Ectodermal cell (in vitro differentiated cells): Measurements from ENCODE around the gene ERICH3. TPM values are rescaled to one million over a fixed set of nuclear protein-coding genes. Genes with fewer than 3 reads are reported as not detected.

Experiments
- H3K27ac ChIP-seq: 2 replicates; pipeline ENCODE4 v1.7.0; 2013; ENCODE audit warnings: mild to moderate bottlenecking, low read depth, low read length; ENCODE audit not compliant: insufficient read depth, poor library complexity, severe bottlenecking
- H3K27me3 ChIP-seq: 2 replicates; pipeline ENCODE4 v1.7.0; 2013; ENCODE audit warnings: mild to moderate bottlenecking, low read length; ENCODE audit not compliant: insufficient read depth, control insufficient read depth, poor library complexity, severe bottlenecking
- H3K36me3 ChIP-seq: one replicate; pipeline ENCODE4 v1.7.0; 2013; ENCODE audit warnings: low read length; ENCODE audit not compliant: control insufficient read depth, insufficient read depth
- H3K4me1 ChIP-seq: one replicate; pipeline ENCODE4 v1.7.0; 2013; ENCODE audit warnings: low read length; ENCODE audit not compliant: control insufficient read depth, insufficient read depth
- H3K4me3 ChIP-seq: 2 replicates; pipeline ENCODE4 v1.7.0; 2013; ENCODE audit warnings: low read depth, low read length, control low read depth; ENCODE audit not compliant: insufficient read depth
- H3K9me3 ChIP-seq: 2 replicates; pipeline ENCODE4 v1.7.0; 2013; ENCODE audit warnings: mild to moderate bottlenecking, low read length, moderate library complexity; ENCODE audit not compliant: control insufficient read depth
- WGBS, 2 experiments: methylation state at CpG; one replicate each; pipeline ENCODE4 v1.1.7; 2013; ENCODE audit warnings: missing lambda C conversion rate in 2 of 2; 5-methylcytosine and 5-hydroxymethylcytosine counted together
- polyA plus RNA-seq, 4 experiments: library from polyadenylated mRNA; stranded (reverse); fragments of 50-300 nt; gene quantifications; one replicate each; pipeline ENCODE4 v1.2.3, GENCODE V29; 2013

Gene ERICH3, protein sequence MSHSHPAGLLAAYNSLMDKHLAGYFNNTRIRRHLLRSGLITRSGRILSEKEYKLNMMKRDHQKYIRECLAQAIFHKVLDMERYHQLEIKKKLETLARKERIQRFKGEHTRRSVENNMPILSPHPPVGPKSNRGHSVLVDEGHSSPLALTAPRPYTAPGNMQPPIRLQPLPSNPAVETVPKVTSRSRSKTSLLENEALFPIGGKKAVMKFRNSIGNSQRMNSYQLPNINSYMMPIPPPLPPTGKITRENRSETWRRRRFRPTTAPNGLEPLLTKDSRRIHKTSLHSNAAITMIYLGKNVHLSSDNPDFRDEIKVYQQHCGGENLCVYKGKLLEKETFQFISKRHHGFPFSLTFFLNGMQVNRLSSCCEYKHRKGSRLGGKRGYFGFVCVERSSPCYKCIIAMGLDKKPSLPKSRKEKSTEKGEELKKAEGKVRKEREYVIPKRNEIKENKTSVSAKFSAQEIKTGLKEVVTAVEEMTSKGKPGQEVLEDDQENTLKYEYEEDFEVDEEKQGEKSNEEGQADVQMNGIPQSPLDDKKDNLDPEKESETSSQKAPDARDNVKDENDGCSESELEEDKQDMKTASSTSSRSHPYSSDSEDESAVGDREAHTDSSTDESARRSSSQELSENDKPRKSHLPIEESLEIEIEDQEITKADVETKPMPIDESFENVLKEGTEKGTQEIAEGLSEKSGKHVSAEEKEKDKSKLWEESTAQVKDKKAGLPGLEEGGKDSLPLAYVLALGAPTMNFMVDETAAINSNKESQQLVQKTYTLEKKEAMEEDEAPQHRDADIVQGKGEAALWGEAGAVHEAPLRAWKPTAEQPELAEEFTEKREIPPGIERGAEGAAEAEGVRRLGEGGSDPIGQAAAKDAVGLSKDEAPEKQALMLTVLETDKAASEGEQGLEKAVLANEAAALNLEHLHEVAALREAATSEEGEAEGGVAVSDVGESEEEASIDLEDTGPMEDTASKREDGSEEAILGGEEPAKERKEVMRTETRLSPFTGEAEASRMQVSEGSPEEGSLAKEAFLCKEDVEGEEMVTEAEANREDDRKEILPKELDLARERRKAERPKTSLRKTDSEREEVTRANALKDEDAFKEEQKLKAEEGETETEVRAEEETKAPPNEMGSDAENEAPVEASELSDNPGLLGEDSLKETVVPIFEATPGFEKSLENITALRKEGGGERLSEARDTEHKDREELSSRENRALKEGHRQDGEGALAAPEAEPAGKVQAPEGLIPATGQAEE (N-terminal part only)
- polyA plus RNA-seq (2013, experiment 1 of 4) = 0.07 TPM
- 0.21 TPM for polyA plus RNA-seq (2013, experiment 2 of 4)
- polyA plus RNA-seq (2013, experiment 3 of 4) = 0.21 TPM
- polyA plus RNA-seq (2013, experiment 4 of 4) = 0.08 TPM

DNA sequence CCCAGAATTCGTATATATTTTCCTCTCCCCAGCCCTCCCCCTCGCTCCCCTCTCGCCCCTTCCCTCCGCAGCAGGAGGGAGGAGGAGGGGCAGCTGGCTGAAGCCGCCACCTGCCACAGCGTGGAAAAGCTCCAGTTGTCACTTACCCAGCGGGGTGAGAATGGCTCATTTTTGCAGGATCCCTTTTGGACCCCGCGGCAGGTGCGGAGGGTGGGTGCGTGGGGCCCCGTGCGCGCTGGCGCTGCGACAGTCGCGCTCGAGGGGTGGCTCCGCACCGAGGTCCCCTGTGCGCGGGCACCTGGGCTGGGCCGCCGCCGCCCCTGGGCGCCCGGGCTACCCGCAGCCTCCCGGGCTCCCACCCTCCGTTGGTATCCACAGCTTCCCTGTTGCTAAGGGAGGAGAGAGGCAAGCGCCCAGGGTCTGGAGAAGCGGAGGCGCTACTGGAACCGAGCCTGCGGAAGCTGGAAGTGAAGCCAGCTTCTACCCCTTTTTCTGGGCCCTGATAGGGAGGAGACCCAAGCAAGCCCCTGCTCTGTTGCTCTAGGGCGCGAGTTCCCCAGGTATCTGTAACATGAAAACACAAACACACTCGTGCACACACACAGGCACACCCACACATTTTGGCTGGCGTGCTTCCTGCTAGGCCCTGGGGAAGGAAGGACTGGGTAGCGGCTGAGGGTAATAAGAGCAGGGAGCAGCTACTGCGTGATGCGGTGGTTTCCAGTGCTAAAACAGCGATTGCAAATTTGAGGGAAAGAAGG lies at the start of gene ERICH3:
Gene ERICH3 (minus strand): TSS at position 442 of the 761 bp plus-strand sequence. CDS start 273 bp downstream, at position 169.
- no peaks in the 10 kb centered on the region for H3K4me1 ChIP-seq
- WGBS, 2 experiments = 21 to 22% methylated on average over 44 of the region's 44 CpGs
- H3K4me3 ChIP-seq = peak within 1 kb of the TSS; percentile 42
- H3K27me3 ChIP-seq = peaks cover 11% of the 10 kb centered on the region
- peaks cover 3% of the 10 kb centered on the region for H3K9me3 ChIP-seq
- no peaks in the 10 kb centered on the region for H3K36me3 ChIP-seq
- no peak within 1 kb of the TSS for H3K27ac ChIP-seq

DNA sequence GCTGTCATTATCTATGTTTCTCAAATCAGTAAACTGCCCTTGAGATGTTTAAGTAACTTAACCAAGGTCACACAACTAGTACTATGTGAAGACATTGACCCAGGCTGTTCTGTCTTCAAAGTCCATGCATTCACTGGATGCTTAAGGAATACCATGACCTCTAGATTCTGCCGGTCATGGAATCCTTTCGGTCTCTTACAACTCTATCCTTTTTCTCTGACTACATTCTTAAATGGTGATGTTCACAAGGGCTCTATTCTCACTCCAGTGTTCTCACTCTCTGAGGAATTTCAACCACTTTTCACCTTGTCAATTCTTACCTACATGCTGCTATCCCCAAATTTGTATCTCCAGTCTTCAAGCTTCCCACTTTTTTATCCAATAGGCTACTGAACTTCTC lies 44.0 kb upstream of the ERICH3 start:
- peaks cover 7% of the 10 kb centered on the region for H3K36me3 ChIP-seq
- WGBS, 2 experiments = 92 to 94% methylated on average over 2 of the region's 2 CpGs
- H3K4me1 ChIP-seq = peaks cover 5% of the 10 kb centered on the region
- no peak overlapping the region for H3K4me3 ChIP-seq
- H3K9me3 ChIP-seq = no peaks in the 10 kb centered on the region
- no peak overlapping the region for H3K27ac ChIP-seq
- H3K27me3 ChIP-seq = no peaks in the 10 kb centered on the region

DNA sequence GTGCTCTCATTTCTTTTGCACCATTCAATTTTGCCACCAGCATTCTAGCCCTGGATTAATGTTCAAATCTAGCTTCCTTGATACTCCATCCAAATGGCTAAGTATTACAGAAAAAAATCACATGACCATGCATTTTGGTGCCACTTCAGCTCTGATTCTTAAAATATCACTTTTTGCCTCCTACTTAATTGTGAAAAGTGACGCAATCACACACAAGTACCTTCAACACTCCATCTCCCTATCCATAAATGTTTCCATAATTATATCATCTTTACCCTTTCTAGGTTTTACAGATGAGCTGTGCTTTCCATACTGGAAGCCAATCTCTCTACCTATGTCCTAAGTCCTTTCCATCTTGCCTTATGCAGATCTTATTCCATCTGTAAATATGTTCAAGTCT lies 43.2 kb upstream of the ERICH3 start:
- no peak overlapping the region for H3K4me3 ChIP-seq
- WGBS, 2 experiments = 92 to 98% methylated on average over 1 of the region's 1 CpG
- H3K36me3 ChIP-seq = peaks cover 5% of the 10 kb centered on the region
- no peaks in the 10 kb centered on the region for H3K9me3 ChIP-seq
- H3K4me1 ChIP-seq = peaks cover 5% of the 10 kb centered on the region
- H3K27me3 ChIP-seq = no peaks in the 10 kb centered on the region
- no peak overlapping the region for H3K27ac ChIP-seq

DNA sequence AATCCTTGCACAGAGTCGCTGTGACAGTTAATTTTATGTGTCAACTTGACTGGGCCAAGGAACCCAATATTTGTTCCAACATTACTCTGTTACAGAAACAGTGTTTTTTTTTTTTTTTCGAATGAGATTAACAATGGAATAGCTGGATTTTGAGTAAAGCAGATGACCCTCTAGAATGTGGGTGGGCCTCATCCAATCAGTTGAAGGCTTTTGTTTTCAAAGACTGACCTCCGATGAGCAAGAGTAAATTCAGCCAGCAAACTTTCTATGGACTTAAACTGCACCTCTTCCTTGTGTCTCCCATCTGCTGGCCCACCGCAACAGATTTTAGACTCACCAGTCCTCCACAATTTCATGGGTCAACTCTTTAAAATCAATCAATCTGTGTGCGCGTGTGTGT lies 42.2 kb upstream of the ERICH3 start:
- Histone ChIP-seq H3K4me1 (peaks cover 5% of the 10 kb centered on the region), H3K4me3 (no peak overlapping the region), H3K27me3 (no peaks in the 10 kb centered on the region), H3K9me3 (no peaks in the 10 kb centered on the region), H3K27ac (no peak overlapping the region), H3K36me3 (no peaks in the 10 kb centered on the region)
- 73 to 81% methylated on average over 4 to 6 of the region's 6 CpGs for WGBS, 2 experiments

DNA sequence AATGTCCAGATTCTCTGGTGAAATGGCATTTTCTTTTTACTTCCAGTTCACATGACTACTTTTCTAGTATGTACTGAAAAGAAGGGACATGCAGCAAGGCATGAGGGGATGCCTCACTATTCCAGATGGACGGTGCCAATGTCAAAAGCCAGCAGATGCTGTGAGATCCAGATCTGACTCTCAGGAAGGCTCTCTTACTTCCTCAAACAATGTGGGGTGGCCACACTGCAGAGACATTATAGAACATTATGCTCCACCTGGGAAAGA lies 41.6 kb upstream of the ERICH3 start:
- peaks cover 5% of the 10 kb centered on the region for H3K4me1 ChIP-seq
- H3K27ac ChIP-seq = no peak overlapping the region
- H3K36me3 ChIP-seq = no peaks in the 10 kb centered on the region
- H3K4me3 ChIP-seq = no peak overlapping the region
- no peaks in the 10 kb centered on the region for H3K9me3 ChIP-seq
- 92% methylated on average over 1 of the region's 1 CpG for WGBS, 2 experiments
- H3K27me3 ChIP-seq = no peaks in the 10 kb centered on the region

DNA sequence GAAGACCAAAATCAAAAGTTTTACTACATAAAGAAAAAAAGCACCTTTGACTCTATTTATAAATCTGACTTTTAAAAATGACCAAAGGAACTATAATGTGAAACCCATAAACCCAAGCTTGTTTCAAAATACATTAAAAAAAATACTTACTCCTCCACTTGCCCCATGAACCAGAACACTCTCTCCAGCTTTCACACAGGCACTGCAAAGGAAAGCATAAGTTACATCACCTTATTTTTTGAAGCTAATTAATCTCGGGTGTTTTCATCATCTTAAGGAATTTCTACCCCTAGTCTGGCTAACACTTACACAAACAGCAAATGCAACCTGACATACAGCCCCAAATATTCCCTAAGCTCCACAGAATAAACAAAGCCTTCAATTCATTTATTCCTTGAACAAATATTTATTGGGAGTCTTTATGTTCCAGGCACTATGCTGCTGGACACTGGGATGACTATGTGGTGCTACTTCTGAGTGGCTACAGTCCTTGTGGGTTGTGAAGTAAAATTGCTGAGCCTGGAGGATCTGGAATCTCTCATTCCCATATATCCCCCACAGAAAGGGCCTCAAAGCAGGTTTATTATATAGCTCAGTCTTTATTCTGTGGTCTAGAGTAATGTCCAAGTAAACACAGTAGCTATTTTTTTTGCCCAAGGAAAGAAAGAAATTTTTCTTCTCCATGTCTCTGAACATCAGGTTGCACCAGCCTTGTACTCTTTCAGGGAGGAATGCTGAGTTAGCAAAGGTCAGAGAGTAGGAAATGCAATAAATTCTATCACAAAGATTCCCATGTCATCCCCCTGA lies 41.0 kb upstream of the ERICH3 start:
- H3K4me1 ChIP-seq = peaks cover 5% of the 10 kb centered on the region
- H3K9me3 ChIP-seq = no peaks in the 10 kb centered on the region
- H3K4me3 ChIP-seq = no peak overlapping the region
- H3K36me3 ChIP-seq = no peaks in the 10 kb centered on the region
- H3K27ac ChIP-seq = no peak overlapping the region
- WGBS, 2 experiments = 100% methylated on average over 1 of the region's 1 CpG
- H3K27me3 ChIP-seq = no peaks in the 10 kb centered on the region

DNA sequence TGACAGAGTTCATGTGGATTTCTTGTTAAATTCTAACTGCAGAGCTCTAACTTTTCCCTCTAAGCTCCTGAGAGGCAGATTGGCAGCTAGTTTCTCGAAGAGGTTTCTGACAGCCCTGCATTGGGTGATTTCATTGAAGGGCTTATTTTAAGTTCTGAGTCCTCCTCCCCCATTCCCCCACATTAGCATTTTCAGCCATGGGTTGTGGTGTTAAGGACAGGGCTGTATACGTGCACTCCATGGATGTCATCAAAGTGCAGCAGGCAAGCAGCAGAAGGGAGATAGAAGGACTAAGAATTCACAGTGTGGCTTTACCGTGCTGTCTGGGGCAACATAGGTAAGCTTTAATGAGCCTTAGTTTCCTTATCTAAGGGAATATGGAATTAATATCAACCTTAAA lies 40.3 kb upstream of the ERICH3 start:
- H3K27ac ChIP-seq = no peak overlapping the region
- H3K36me3 ChIP-seq = no peaks in the 10 kb centered on the region
- WGBS, 2 experiments = 75 to 90% methylated on average over 3 of the region's 3 CpGs

DNA sequence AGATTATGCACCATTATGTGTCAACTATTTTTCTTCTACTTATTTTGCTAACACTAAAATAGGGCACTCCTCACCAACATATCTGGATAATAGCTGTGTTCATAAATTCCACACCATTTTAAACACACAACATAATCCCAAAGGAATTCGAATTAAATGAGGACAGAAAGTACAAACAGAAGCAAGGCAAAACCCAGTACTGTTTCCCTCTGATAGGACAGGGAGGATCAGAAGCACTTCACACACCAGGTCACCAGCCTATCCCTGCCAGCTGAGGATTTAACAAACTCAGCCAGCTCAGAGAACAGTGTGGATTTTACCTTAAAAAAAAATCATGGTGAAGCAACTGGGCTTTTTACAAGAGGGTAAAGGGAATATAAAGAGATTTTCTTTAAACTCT lies 39.3 kb upstream of the ERICH3 start:
- 78 to 88% methylated on average over 1 of the region's 1 CpG for WGBS, 2 experiments
- H3K27ac ChIP-seq = no peak overlapping the region

More for the DNA sequence above, 40.3 kb upstream of the ERICH3 start:
- H3K27me3 ChIP-seq = no peaks in the 10 kb centered on the region
- no peak overlapping the region for H3K4me3 ChIP-seq
- H3K4me1 ChIP-seq = peaks cover 5% of the 10 kb centered on the region
- H3K9me3 ChIP-seq = no peaks in the 10 kb centered on the region

More for the DNA sequence above, 39.3 kb upstream of the ERICH3 start:
- Histone ChIP-seq H3K27me3 (no peaks in the 10 kb centered on the region), H3K36me3 (no peaks in the 10 kb centered on the region), H3K4me3 (no peak overlapping the region), H3K9me3 (no peaks in the 10 kb centered on the region), H3K4me1 (peaks cover 5% of the 10 kb centered on the region)
